RPMI8226 (cell line): ENCODE data around the gene CFAP119.
A peak's percentile ranks its signal among the peaks of the same experiment; 100 is the strongest.

ENCODE experiments used
- DNase-seq: peaks from one replicate; pipeline ENCODE4 v3.0.0-alpha.2; 2015

Gene CFAP119

GRCh38 chr16:30780549-30780948 is 18.7 kb upstream of the CFAP119 start:
- no peak for DNase-seq

DNA sequence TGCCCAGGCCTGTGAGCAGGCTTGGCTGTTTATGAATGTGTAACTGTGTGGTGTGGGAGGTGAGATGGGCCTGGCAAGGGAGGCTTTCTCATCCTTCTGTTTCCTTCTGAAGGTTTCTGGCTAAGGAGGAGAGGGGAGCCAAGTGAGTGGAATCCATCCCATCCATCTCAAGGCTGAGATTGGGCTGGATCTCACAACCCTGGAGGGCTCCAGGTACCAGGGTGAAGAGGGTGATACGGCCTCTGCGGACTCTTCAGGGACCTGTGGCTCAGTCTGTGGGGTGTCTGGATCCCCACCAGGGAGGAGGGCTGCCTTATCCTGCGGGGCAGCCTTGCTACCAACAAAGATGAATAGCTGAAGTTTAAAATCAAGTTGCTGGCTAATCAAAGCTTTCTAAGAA is 18.2 kb upstream of the CFAP119 start:
- no peak for DNase-seq

- DNase-seq = no peak
These were observed 17.7 kb upstream of the CFAP119 start for GRCh38 chr16:30779596-30779995.

DNA sequence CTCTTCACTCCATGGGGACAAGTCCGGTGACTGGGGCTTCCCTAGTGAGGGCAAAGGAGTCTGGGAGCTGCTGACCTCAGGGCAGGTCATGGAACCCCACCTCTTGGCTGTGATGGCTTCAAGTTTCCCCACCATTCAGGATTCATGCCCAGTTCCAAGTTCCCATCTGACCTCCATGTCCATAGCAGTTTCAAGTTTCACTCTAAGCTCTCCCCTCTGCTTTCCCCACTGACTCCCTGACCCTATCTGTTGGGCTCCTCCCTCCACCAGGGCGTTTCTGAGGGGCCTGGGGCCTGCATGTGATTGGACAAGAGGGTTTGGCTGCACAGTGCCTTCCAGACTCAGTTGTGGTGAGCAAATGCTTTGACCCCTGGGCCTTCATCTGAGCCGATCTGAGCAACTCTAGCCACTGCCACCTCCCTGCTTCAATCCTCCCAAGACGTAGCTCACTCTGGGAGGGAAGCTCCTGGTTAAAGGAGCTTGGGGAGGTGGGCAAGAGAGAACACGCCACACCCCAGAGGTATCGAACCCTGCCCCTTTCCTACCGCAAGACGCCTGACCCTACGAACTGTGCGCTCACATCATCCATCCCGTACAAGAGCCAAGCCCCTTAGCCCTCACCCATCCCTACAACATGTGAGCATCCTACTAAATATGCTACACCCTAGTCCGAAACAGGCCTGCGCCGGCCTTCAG is 16.8 kb upstream of the CFAP119 start:
- DNase-seq = no peak

DNA sequence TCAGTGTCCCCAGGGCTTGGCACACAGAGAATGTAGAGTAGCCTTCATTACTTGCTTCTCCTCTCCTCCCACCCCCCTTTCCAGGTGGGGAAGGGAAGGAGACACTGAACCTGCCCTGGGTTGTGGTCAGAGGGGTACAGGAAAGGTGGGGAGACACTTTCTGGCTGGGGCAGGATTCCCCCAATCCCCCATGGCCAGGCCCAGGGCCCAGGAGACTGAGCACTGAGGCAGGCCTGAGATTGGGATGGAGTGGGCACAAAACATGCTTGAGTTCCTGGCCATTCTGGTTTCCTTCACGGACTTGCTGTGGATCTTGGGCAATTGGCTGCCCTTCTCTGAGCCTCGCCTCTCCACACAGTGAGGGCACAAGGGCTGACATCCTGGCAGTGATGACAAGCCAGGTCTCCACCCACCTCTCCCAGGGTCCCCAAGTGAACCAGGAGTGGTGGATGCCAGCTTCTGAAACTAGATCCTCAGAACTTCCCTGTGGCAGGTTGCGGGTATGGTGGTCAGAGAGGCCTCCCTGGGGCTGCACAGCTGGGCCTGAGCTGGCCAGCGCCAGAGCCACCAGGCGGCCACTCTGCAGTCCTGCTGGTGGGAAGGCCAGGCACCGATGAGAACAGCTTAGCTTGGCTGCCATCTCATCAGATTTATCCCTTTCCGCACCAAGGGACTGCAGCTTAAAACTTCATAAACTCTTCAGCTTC is 15.9 kb upstream of the CFAP119 start:
- DNase-seq = no peak

DNA sequence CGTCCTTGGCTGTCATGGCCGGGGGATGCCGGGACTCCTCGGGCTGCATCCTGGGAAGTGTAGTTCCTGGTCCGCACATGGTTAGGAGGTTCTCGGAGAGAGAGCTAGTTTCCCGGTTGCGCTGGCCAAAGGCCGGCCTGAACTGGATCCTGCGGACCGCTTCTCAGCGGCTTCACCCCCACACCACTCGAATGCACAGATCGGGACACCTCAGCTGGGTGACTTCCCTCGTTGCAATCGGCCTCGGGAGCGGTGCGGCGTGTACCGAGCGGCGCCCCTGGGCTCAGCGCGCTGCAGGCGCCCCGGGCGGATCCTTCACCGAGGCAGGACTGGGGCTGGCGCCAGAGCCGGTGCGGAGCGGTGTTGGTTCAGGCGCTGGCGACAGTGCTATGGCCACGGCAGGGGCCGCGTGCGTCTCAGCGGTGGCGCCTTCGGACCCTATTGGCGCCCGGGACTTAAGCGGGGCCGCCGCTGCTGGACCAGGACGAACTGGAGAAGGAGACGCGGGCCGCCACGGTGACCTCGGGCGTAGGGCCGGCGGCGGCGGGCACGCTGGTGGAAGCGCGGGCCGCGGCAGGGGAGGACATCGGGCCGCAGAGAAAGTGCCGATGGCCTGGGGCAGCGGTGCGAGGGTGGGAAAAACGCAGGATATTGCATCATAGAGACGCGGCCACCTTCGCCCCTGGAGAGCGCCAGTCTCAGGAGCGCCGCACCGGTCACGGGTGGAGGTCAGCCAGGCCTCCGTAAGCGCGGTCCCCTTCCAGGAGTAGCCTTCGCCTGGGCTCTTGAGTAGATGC is 13.7 kb upstream of the CFAP119 start:
- peak; percentile 31 for DNase-seq

DNA sequence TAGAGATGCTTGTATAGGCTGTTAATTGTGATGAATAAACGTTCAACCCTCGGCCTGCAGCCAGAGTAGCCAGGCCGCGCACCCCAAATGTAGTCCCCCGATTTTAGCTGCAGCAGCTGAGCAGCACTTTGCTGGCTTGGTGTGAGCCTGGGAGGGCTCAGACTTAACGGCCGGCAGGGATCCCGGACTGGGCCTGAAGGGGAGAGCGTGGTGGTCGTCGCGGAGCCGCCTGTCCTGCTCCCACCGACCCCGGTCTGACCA is 13.2 kb upstream of the CFAP119 start:
- DNase-seq = no peak

GRCh38 chr16:30774367-30775130 is 12.7 kb upstream of the CFAP119 start:
- DNase-seq = no peak

GRCh38 chr16:30773826-30774225 is 12.0 kb upstream of the CFAP119 start:
- DNase-seq = no peak

GRCh38 chr16:30771726-30772125 is 9.9 kb upstream of the CFAP119 start:
- DNase-seq = no peak

DNA sequence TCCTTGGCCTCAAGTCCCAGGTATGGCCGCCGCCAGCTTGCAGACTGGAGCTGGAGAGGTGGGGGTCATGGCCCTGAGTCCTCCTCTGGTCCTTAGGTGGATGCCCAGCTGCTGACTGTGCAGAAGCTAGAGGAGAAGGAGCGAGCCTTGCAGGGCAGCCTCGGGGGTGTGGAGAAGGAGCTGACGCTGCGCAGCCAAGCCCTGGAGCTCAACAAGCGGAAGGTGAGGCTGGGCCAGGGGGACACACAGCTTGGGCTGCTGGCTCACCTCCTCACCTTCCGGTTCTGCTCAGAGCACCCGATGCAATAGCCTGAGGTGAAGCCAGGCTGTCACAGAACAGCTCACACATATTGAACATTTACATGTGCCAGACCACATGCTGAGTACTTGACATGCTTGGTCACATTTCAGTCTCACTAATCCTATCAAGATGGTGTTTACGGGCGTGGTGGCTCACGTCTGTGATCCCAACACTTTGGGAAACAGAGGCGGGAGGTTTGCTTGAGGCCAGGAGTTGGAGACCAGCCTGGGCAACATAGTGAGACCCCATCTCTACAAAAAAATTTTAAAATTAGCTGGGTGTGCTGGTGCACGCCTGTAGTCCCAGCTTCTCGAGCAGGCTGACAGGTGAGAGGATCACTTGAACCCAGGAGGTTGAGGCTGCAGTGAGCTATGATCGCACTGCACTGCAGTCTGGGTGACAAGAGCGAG is 7.7 kb upstream of the CFAP119 start:
- DNase-seq = no peak

DNA sequence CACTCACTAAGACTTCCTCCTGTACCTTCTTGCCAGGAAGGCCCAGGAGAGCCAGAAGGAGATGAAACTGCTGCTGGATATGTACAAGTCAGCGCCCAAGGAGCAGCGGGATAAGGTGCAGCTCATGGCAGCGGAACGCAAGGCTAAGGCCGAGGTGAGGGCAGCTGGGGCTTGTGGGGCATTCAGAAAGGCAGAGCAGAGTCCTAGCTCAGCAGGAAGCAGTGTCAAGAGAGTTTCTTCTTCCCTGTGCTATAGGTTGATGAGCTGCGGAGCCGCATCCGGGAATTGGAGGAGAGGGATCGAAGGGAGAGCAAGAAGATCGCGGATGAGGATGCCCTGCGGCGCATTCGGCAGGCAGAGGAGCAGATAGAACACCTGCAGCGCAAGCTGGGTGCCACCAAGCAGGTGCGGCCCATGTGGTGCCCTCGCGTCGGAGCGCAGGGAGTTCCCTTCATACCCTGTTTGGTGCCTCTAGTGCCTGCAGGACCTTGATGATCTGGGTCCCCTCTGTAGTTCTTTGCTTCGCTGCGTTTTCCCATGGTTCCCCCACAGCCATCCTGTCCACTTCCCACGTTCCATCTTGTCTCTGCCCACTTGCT is 6.8 kb upstream of the CFAP119 start:
- DNase-seq = no peak

DNA sequence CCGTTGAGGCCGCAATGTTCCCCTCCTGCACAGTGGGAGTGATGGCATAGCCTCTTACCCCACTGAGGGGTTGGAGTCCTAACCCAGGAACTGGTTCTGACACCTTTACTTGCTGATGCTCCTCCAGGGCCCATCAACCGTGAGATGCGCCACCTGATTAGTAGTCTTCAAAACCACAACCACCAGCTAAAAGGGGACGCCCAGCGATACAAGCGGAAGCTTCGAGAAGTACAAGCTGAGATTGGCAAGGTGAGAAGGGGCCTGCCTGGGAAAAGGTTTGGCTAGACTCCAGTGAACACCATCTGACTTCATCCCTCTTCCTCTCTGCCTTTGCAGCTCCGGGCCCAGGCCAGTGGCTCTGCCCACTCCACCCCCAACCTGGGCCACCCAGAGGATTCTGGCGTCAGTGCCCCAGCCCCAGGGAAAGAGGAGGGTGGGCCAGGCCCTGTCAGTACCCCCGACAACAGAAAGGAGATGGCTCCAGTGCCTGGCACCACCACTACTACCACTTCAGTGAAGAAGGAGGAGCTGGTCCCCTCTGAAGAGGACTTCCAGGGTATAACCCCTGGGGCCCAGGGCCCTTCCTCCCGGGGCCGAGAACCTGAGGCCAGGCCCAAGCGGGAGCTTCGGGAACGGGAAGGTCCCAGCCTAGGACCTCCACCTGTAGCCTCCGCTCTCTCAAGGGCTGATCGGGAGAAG is 6.1 kb upstream of the CFAP119 start:
- no peak for DNase-seq

DNA sequence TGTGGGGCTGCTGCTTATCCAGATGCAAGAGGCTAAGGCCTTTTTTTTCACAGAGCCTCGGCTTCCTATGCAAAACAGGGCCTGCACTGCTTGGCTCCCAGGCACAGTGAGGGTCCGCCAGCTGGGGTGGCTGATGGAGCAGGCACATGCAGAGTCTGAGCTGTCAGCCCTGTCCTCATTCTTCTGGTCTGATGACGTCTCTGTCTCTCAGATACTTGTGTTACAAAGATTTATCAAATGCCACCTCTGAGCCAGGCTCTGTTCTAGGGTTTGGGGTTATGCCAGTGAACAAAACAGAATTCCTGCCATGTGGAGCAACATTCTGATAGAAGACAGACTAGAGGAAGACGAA is 5.0 kb upstream of the CFAP119 start:
- DNase-seq = no peak

DNA sequence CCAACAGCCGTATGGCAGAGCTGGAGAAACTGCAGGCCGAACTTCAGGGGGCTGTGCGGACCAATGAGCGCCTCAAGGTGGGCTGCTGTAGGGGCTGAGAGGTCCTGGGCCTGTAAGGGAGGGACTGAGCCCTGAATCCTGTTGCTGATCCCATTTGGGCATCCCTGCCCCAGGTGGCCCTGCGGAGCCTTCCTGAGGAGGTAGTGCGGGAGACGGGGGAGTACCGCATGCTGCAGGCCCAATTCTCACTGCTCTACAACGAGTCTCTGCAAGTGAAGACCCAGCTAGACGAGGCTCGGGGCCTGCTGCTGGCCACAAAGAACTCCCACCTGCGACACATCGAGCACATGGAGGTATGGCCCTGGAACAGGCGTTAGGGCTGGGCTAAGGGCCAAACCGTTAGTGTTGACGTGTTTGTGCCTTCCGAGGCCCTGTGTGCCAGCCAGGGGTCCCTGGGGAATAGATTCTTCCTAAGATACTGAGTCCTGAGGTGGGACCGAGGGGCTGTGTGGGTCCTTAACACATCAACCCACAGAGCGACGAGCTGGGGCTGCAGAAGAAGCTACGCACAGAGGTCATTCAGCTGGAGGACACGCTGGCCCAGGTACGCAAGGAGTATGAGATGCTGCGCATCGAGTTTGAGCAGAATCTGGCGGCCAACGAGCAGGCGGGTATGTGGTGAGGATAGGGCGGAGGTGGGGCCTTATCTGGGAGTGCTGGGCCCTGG is 4.5 kb upstream of the CFAP119 start:
- DNase-seq = no peak

DNA sequence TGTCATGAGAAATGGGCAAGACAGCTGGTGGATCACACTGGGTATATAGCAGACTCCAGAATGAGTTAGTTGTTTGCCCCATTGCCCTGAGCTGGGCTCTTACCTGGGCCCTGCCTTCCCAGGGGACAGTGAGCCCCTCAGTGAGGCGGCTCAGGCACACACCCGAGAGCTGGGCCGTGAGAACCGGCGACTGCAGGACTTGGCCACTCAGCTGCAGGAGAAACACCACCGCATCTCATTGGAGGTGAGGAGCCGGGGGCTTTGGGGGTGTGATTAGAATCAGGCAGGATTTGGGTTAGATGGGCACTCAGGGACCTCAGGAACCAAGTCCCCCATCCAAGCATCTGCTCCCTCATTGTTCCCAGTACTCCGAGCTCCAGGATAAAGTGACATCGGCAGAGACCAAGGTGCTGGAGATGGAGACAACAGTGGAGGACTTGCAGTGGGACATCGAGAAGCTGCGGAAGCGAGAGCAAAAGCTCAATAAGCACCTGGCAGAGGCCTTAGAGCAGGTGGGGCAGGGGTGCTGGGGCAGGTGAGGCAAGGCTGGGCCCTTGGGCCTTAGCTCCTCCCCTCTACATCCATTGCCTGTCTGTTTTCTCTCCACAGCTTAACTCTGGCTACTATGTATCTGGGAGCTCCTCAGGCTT is 3.1 kb upstream of the CFAP119 start:
- no peak for DNase-seq

DNA sequence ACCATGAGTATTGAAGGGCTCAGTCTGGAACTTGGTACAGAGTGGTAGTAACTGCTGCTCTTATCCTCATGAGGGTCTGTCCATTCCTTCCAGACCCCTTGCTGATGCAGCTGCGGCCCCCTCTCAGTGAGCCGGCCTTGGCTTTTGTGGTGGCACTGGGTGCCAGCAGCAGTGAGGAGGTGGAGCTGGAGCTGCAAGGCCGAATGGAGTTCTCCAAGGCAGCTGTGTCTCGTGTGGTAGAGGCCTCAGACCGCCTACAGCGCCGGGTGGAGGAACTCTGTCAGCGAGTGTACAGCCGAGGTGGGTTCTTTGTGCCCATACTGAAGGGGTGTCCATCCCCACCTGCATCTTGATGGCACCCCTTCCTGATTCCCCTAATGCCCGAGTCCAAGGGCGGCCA is 2.2 kb upstream of the CFAP119 start:
- DNase-seq = no peak

GRCh38 chr16:30762991-30763725 is 1.3 kb upstream of the CFAP119 start:
- DNase-seq = no peak

DNA sequence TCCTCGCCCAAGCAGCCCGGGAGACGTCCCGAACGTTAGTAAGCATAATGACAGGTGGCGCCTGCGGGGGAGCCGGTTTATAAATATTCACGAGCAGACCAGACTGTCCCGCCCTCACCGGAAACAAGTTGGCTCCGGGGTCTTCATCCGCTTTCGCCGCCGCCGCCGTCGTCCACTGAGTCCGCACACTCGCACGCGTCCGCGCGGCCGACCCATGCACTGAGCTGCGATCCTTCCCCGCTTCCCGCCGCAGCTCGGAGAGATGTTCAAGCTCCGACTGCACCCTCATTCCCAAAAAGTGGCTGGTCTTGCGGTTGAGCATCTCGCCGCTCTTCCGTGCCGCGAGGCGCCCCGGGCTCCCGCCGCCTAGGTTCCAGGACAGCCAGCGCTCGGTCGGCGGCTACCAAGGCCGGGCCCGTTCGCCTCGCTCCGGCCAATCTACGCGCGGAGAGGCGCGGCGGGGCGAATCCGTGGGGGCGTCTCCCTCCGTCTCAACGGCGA is 385 bp downstream of the CFAP119 start:
- peak; percentile 64 for DNase-seq
